H1 (cell line): ENCODE data around the gene WDFY3. TPM values are rescaled to one million over a fixed set of nuclear protein-coding genes. Genes with fewer than 3 reads are reported as not detected.

ENCODE experiments used
- CTCF ChIA-PET: fragments of 300-600 bp; sonication (Branson Sonifier 250); formaldehyde crosslinking; loops from one replicate; lab custom pipeline; 2021; ENCODE audit not compliant: partially characterized antibody; lab: Charles Lee
- POLR2A ChIA-PET: fragments of 300-600 bp; sonication (Branson Sonifier 250); formaldehyde crosslinking; loops from one replicate; lab custom pipeline; 2021; ENCODE audit warnings: inconsistent platforms; ENCODE audit not compliant: partially characterized antibody; lab: Charles Lee
- DNase-seq, 2 experiments: peaks; one replicate each; pipeline versions ENCODE4 v3.0.0 to v3.0.0-alpha.2; 2010 to 2022; ENCODE audit warnings: low spot score in 2 of 2, low read depth in 1 of 2, mixed read lengths in 1 of 2
- FAIRE-seq: peaks from 2 replicates; lab custom pipeline; 2011; peaks lifted over from hg19 to GRCh38; lab: Jason Lieb, UNC
- H2AFZ ChIP-seq: 2 replicates; pipeline ENCODE4 v1.8.1; 2012; ENCODE audit warnings: low read length, inconsistent platforms
- H2AK5ac ChIP-seq: 2 replicates; pipeline ENCODE4 v1.6.1; 2013; ENCODE audit warnings: low read depth, low read length
- H2BK120ac ChIP-seq: replicated peaks from 2 replicates; pipeline ENCODE3; 2013; ENCODE audit warnings: low read depth, low read length, inconsistent platforms
- H2BK12ac ChIP-seq: 2 replicates; pipeline ENCODE4 v1.6.1; 2013; ENCODE audit warnings: low read depth, low read length
- H2BK15ac ChIP-seq: 2 replicates; pipeline ENCODE4 v1.6.1; 2013; ENCODE audit warnings: low read length
- H2BK20ac ChIP-seq: 2 replicates; pipeline ENCODE4 v1.6.1; 2013; ENCODE audit warnings: low read length
- H2BK5ac ChIP-seq: 2 replicates; pipeline ENCODE4 v1.6.1; 2013; ENCODE audit warnings: low read depth, low read length
- H3K14ac ChIP-seq: 2 replicates; pipeline ENCODE4 v1.6.1; 2013; ENCODE audit warnings: inconsistent platforms; ENCODE audit not compliant: insufficient read length
- H3K18ac ChIP-seq: 2 replicates; pipeline ENCODE4 v1.6.1; 2013; ENCODE audit warnings: low read length; ENCODE audit errors: extremely low read depth
- H3K23ac ChIP-seq: 2 replicates; pipeline ENCODE4 v1.6.1; 2013; ENCODE audit warnings: inconsistent platforms; ENCODE audit not compliant: insufficient read length
- H3K23me2 ChIP-seq: 2 replicates; pipeline ENCODE4 v1.6.1; 2013; ENCODE audit warnings: low read depth, low read length
- H3K27ac ChIP-seq: 2 replicates; pipeline ENCODE4 v1.6.1; 2011; ENCODE audit warnings: low read depth, low read length, inconsistent platforms
- H3K27me3 ChIP-seq, 4 experiments: replicated peaks in 1 of 4; 1 replicate in 1 of 4; 2 replicates in 3 of 4; pipeline versions ENCODE4 v1.6.1 to v1.8.1; 2011 to 2013; ENCODE audit warnings: low read length in 3 of 4, mild to moderate bottlenecking in 3 of 4, inconsistent platforms in 2 of 4, mixed read lengths in 2 of 4, moderate library complexity in 1 of 4; ENCODE audit not compliant: control insufficient read depth in 3 of 4, insufficient read depth in 3 of 4; ENCODE audit errors: extremely low read depth in 1 of 4
- H3K36me3 ChIP-seq, 4 experiments: 2 replicates each; pipeline versions ENCODE4 v1.6.1 to v1.8.1; 2011 to 2013; ENCODE audit warnings: mild to moderate bottlenecking in 4 of 4, low read length in 3 of 4, moderate library complexity in 2 of 4, control low read depth in 1 of 4, inconsistent platforms in 1 of 4; ENCODE audit not compliant: insufficient read depth in 4 of 4, control insufficient read depth in 2 of 4
- H3K4ac ChIP-seq: replicated peaks from 2 replicates; pipeline ENCODE3; 2013; ENCODE audit warnings: low read length, low read depth, mixed read lengths, inconsistent platforms; ENCODE audit not compliant: insufficient read length
- H3K4me1 ChIP-seq, 4 experiments: replicated peaks in 1 of 4; 1 replicate in 1 of 4; 2 replicates in 3 of 4; pipeline versions ENCODE4 v1.6.1 to v1.8.1; 2011 to 2013; ENCODE audit warnings: low read length in 3 of 4, inconsistent platforms in 2 of 4, mixed read lengths in 1 of 4; ENCODE audit not compliant: insufficient read depth in 4 of 4, control insufficient read depth in 3 of 4
- H3K4me2 ChIP-seq, 2 experiments: 2 replicates each; pipeline versions ENCODE4 v1.6.1 to v1.8.1; 2011 to 2013; ENCODE audit warnings: low read depth in 2 of 2, low read length in 2 of 2, control low read depth in 1 of 2, inconsistent platforms in 1 of 2, mild to moderate bottlenecking in 1 of 2; ENCODE audit not compliant: insufficient read depth in 1 of 2
- H3K4me3 ChIP-seq, 4 experiments: fragments of 200-600, 300-600 bp in 1 of 4; sonication (generic), shearing (Covaris generic), sonication (Bioruptor Twin) in 1 of 4; 2 replicates each; pipeline versions ENCODE4 v1.5.1 to v1.8.1; 2011 to 2016; ENCODE audit warnings: low read length in 4 of 4, low read depth in 3 of 4, control low read depth in 2 of 4, inconsistent platforms in 2 of 4, mild to moderate bottlenecking in 2 of 4, mixed read lengths in 1 of 4, moderate library complexity in 1 of 4; ENCODE audit not compliant: insufficient read depth in 2 of 4; ENCODE audit errors: extremely low read depth in 1 of 4
- H3K56ac ChIP-seq: replicated peaks from 2 replicates; pipeline ENCODE3; 2013; ENCODE audit warnings: low read depth, mild to moderate bottlenecking, mixed read lengths, low read length, inconsistent platforms; ENCODE audit not compliant: insufficient read length
- H3K79me1 ChIP-seq: 2 replicates; pipeline ENCODE4 v1.6.1; 2013; ENCODE audit warnings: low read depth, low read length, control low read depth
- H3K79me2 ChIP-seq, 2 experiments: 2 replicates each; pipeline versions ENCODE4 v1.6.1 to v1.8.1; 2012 to 2013; ENCODE audit warnings: low read length in 2 of 2, mild to moderate bottlenecking in 2 of 2, inconsistent platforms in 1 of 2; ENCODE audit not compliant: insufficient read depth in 2 of 2, control insufficient read depth in 1 of 2
- H3K9ac ChIP-seq, 4 experiments: replicated peaks in 1 of 4; 1 replicate in 1 of 4; 2 replicates in 3 of 4; pipeline versions ENCODE4 v1.6.1 to v1.8.1; 2011 to 2013; ENCODE audit warnings: low read depth in 3 of 4, low read length in 3 of 4, control low read depth in 2 of 4, mild to moderate bottlenecking in 2 of 4, moderate library complexity in 2 of 4, inconsistent platforms in 1 of 4; ENCODE audit errors: extremely low read depth in 1 of 4
- H3K9me3 ChIP-seq, 2 experiments: 2 replicates each; pipeline versions ENCODE4 v1.6.1 to v1.8.1; 2012 to 2013; ENCODE audit warnings: mild to moderate bottlenecking in 2 of 2, moderate library complexity in 2 of 2, control low read depth in 1 of 2, inconsistent platforms in 1 of 2, low read depth in 1 of 2, low read length in 1 of 2, mixed read lengths in 1 of 2; ENCODE audit not compliant: insufficient read depth in 2 of 2
- H4K20me1 ChIP-seq, 2 experiments: replicated peaks in 1 of 2; 2 replicates each; pipeline versions ENCODE3 to v1.8.1; 2011 to 2013; ENCODE audit warnings: inconsistent platforms in 2 of 2, low read length in 2 of 2, mild to moderate bottlenecking in 1 of 2; ENCODE audit not compliant: insufficient read depth in 2 of 2, control insufficient read depth in 1 of 2
- H4K5ac ChIP-seq: 2 replicates; pipeline ENCODE4 v1.6.1; 2013; ENCODE audit warnings: low read length, low read depth, mixed read lengths, inconsistent platforms; ENCODE audit not compliant: insufficient read length
- H4K8ac ChIP-seq: 2 replicates; pipeline ENCODE4 v1.8.0; 2013; ENCODE audit warnings: mild to moderate bottlenecking, moderate library complexity, low read length, inconsistent platforms; ENCODE audit not compliant: insufficient read depth; ENCODE audit errors: extremely low read depth
- H4K91ac ChIP-seq: replicated peaks from 2 replicates; pipeline ENCODE3; 2013; ENCODE audit warnings: low read length, mixed read lengths, inconsistent platforms; ENCODE audit not compliant: insufficient read length
- GABPA ChIP-seq: IDR thresholded peaks from 2 replicates; pipeline ENCODE4 v1.6.1; 2011; ENCODE audit warnings: mild to moderate bottlenecking, low read length, moderate library complexity, borderline replicate concordance; ENCODE audit not compliant: insufficient read depth
- KDM1A ChIP-seq: fragments of 200-600, 300-600 bp; sonication (generic); IDR thresholded peaks from 2 replicates; pipeline ENCODE4 v1.7.1; 2016; ENCODE audit warnings: mild to moderate bottlenecking, low read length, borderline replicate concordance
- SIRT6 ChIP-seq: IDR thresholded peaks from one replicate; pipeline ENCODE4 v1.7.1; 2012; ENCODE audit warnings: low read length, inconsistent platforms
- WGBS, 2 experiments: shearing (Covaris generic) in 1 of 2; methylation state at CpG; one replicate each; pipeline versions ENCODE4 v1.1.6 to v1.1.7; 2013 to 2015; ENCODE audit warnings: low lambda C conversion rate in 2 of 2, mixed read lengths in 2 of 2, inconsistent platforms in 1 of 2, low coverage in 1 of 2, missing lambda C conversion rate in 1 of 2; ENCODE audit not compliant: insufficient replicate concordance in 2 of 2, insufficient coverage in 1 of 2, insufficient read length in 1 of 2; ENCODE audit errors: extremely low coverage in 1 of 2, missing lambda C conversion rate in 1 of 2; 5-methylcytosine and 5-hydroxymethylcytosine counted together
- polyA plus RNA-seq, 7 experiments: library from polyadenylated mRNA; depleted of rRNA in 3 of 7; stranded (reverse) in 5 of 7; unstranded in 2 of 7; fragments of >200 nt in 5 of 7; fragments of 200-250 nt in 2 of 7; gene quantifications; 1 replicate in 5 of 7; 2 replicates in 1 of 7; 4 replicates in 1 of 7; pipeline versions ENCODE4 v1.2.1 to v1.2.3, GENCODE V29; 2011 to 2013; ENCODE audit warnings: missing spikeins in 2 of 7, mixed read lengths in 2 of 7
- total RNA-seq: library from RNA; stranded (reverse); fragmentation: NEBNext Ultra II Directional; extraction: Animal tissue kit (Norgen Biotek cat#: 25700); gene quantifications from 2 replicates; pipeline ENCODE4 v1.2.1, GENCODE V29; 2021
- TF ChIP-seq, protein P1 (sequence below), 3 experiments: IDR thresholded peaks; 1 replicate in 2 of 3; 2 replicates in 1 of 3; pipeline versions ENCODE4 v1.5.1 to v1.6.1; 2011; ENCODE audit warnings: low read length in 3 of 3, mild to moderate bottlenecking in 3 of 3, inconsistent platforms in 2 of 3, low read depth in 1 of 3, moderate library complexity in 1 of 3; ENCODE audit not compliant: insufficient read depth in 1 of 3; ENCODE audit errors: control extremely low read depth in 1 of 3

The WDFY3 gene
- total and polyA plus RNA-seq, 2 of the 8 experiments (the other 6 are each of a cell fraction or from before 2014, with no cell fraction given): 25.6 to 62.4 TPM

GRCh38 chr4:84740057-84740456, 226.4 kb downstream of the WDFY3 start:
- FAIRE-seq (no peak), DNase-seq (no peak)
- H4K20me1 ChIP-seq: no peaks in the 10 kb centered on the region
- H4K91ac ChIP-seq: no peak overlapping the region
- H3K27ac ChIP-seq: no peak overlapping the region
- no peak overlapping the region for H2BK20ac ChIP-seq
- H3K23me2 ChIP-seq: no peaks in the 10 kb centered on the region
- 94% methylated on average over 2 of the region's 2 CpGs; no CpG with 5 or more reads in 1 of the 2 experiments for whole genome bisulfite sequencing, 2 experiments
- H2BK5ac ChIP-seq: no peak overlapping the region
- H3K4me3 ChIP-seq: no peak overlapping the region
- no peaks in the 10 kb centered on the region for H3K9me3 ChIP-seq
- H2BK120ac ChIP-seq: no peak overlapping the region
- no peak overlapping the region for H4K8ac ChIP-seq
- H3K9ac ChIP-seq: no peak overlapping the region
- H3K4me1 ChIP-seq: no peaks in the 10 kb centered on the region
- no peak overlapping the region for H4K5ac ChIP-seq
- no peak overlapping the region for H3K4me2 ChIP-seq
- H3K79me1 ChIP-seq: no peaks in the 10 kb centered on the region
- H3K18ac ChIP-seq: no peak overlapping the region
- H2AFZ ChIP-seq: no peak overlapping the region
- POLR2A ChIA-PET: no interaction called here
- H2BK12ac ChIP-seq: no peak overlapping the region
- H3K4ac ChIP-seq: no peak overlapping the region
- H3K27me3 ChIP-seq: no peaks in the 10 kb centered on the region
- no peak overlapping the region for H3K23ac ChIP-seq
- no peak overlapping the region for H2AK5ac ChIP-seq
- no peak overlapping the region for H2BK15ac ChIP-seq
- H3K56ac ChIP-seq: no peak overlapping the region
- no peak overlapping the region for H3K14ac ChIP-seq
- H3K36me3 ChIP-seq: peaks cover 3 to 56% (median 16%) of the 10 kb centered on the region in 4 experiments; a peak in 7 of 8 replicates
- CTCF ChIA-PET: interaction anchor here (1.2 to 1.8 kb wide), 3 partner anchors 8 to 230 kb away, joined by 5 to 8 read pairs (median 5); no protein-coding TSS in a partner anchor
- H3K79me2 ChIP-seq: no peaks in the 10 kb centered on the region
- TF ChIP-seq KDM1A (no peak), GABPA (no peak), SIRT6 (no peak)
- TF ChIP-seq, protein P1, sequence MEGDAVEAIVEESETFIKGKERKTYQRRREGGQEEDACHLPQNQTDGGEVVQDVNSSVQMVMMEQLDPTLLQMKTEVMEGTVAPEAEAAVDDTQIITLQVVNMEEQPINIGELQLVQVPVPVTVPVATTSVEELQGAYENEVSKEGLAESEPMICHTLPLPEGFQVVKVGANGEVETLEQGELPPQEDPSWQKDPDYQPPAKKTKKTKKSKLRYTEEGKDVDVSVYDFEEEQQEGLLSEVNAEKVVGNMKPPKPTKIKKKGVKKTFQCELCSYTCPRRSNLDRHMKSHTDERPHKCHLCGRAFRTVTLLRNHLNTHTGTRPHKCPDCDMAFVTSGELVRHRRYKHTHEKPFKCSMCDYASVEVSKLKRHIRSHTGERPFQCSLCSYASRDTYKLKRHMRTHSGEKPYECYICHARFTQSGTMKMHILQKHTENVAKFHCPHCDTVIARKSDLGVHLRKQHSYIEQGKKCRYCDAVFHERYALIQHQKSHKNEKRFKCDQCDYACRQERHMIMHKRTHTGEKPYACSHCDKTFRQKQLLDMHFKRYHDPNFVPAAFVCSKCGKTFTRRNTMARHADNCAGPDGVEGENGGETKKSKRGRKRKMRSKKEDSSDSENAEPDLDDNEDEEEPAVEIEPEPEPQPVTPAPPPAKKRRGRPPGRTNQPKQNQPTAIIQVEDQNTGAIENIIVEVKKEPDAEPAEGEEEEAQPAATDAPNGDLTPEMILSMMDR (IDR thresholded peaks at IDR 0.05; ENCODE audit: control extremely low read depth in 1 of 3, insufficient read depth in 1 of 3, low read depth in 1 of 3, low read length in 3 of 3): no peak
